ENCODE data around the gene SMTNL2. TPM values are rescaled to one million over a fixed set of nuclear protein-coding genes. Genes with fewer than 3 reads are reported as not detected.

SMTNL2 gene
- total and polyA plus RNA-seq, 2 donors (not counting 1 experiment from before 2014, with no cell fraction given) = 0.17 to 0.99 TPM

- no peak for TF ChIP-seq CTCF (conservative IDR thresholded peaks at IDR 0.05 in 1 of 2, IDR thresholded peaks at IDR 0.05 in 1 of 2; ENCODE audit: low read depth in 1 of 2, low read length in 2 of 2)
- no peak for TF ChIP-seq EZH2 (IDR thresholded peaks at IDR 0.05; ENCODE audit: low read length, missing control alignments)
- Histone ChIP-seq H3K9ac (ENCODE audit: insufficient read depth, low read length) (no peak overlapping the region), H3K4me1 (ENCODE audit: control insufficient read depth, extremely low read depth, insufficient read depth, low read length) (no peaks in the 10 kb centered on the region), H3K4me2 (ENCODE audit: extremely low read depth, insufficient read depth, low read length) (no peak overlapping the region), H3K27ac (ENCODE audit: insufficient read depth, low read length) (no peak overlapping the region), H3K79me2 (ENCODE audit: control insufficient read depth, insufficient read depth, low read length) (no peaks in the 10 kb centered on the region), H3K36me3 (ENCODE audit: control insufficient read depth, insufficient read depth, low read length) (no peaks in the 10 kb centered on the region), H3K27me3 (ENCODE audit: control insufficient read depth, insufficient read depth, low read length) (peaks cover 28% of the 10 kb centered on the region), H3K9me3 (ENCODE audit: control insufficient read depth, insufficient read depth, low read depth, low read length) (no peaks in the 10 kb centered on the region), H2AFZ (ENCODE audit: low read length) (no peak overlapping the region), H3K4me3 (replicated peaks in 1 of 4; ENCODE audit: control extremely low read depth in 1 of 4, insufficient read depth in 1 of 4, low read depth in 3 of 4, low read length in 4 of 4) (no peak overlapping the region), H4K20me1 (ENCODE audit: control insufficient read depth, extremely low read depth, insufficient read depth, low read length) (no peaks in the 10 kb centered on the region)
- DNase-seq (ENCODE audit: low read depth in 2 of 2) = no peak
Measured at GRCh38 chr17:4587195-4587594, 2.9 kb downstream of the SMTNL2 start.

GRCh38 chr17:4587803-4588202 lies 3.5 kb downstream of the SMTNL2 start:
- Histone ChIP-seq H3K9me3 (ENCODE audit: control insufficient read depth, insufficient read depth, low read depth, low read length) (no peaks in the 10 kb centered on the region), H2AFZ (ENCODE audit: low read length) (no peak overlapping the region), H3K79me2 (ENCODE audit: control insufficient read depth, insufficient read depth, low read length) (no peaks in the 10 kb centered on the region), H3K27ac (ENCODE audit: insufficient read depth, low read length) (no peak overlapping the region), H3K4me1 (ENCODE audit: control insufficient read depth, extremely low read depth, insufficient read depth, low read length) (no peaks in the 10 kb centered on the region), H3K27me3 (ENCODE audit: control insufficient read depth, insufficient read depth, low read length) (peaks cover 26% of the 10 kb centered on the region), H4K20me1 (ENCODE audit: control insufficient read depth, extremely low read depth, insufficient read depth, low read length) (no peaks in the 10 kb centered on the region), H3K9ac (ENCODE audit: insufficient read depth, low read length) (no peak overlapping the region), H3K4me3 (replicated peaks in 1 of 4; ENCODE audit: control extremely low read depth in 1 of 4, insufficient read depth in 1 of 4, low read depth in 3 of 4, low read length in 4 of 4) (no peak overlapping the region), H3K4me2 (ENCODE audit: extremely low read depth, insufficient read depth, low read length) (no peak overlapping the region), H3K36me3 (ENCODE audit: control insufficient read depth, insufficient read depth, low read length) (no peaks in the 10 kb centered on the region)
- TF ChIP-seq CTCF (conservative IDR thresholded peaks at IDR 0.05 in 1 of 2, IDR thresholded peaks at IDR 0.05 in 1 of 2; ENCODE audit: low read depth in 1 of 2, low read length in 2 of 2) = no peak
- TF ChIP-seq EZH2 (IDR thresholded peaks at IDR 0.05; ENCODE audit: low read length, missing control alignments) = no peak
- no peak for DNase-seq (ENCODE audit: low read depth in 2 of 2)

- H3K4me1 ChIP-seq (ENCODE audit: control insufficient read depth, extremely low read depth, insufficient read depth, low read length) = no peaks in the 10 kb centered on the region
- no peaks in the 10 kb centered on the region for H3K36me3 ChIP-seq (ENCODE audit: control insufficient read depth, insufficient read depth, low read length)
- peaks cover 21% of the 10 kb centered on the region for H3K27me3 ChIP-seq (ENCODE audit: control insufficient read depth, insufficient read depth, low read length)
- H3K9me3 ChIP-seq (ENCODE audit: control insufficient read depth, insufficient read depth, low read depth, low read length) = no peaks in the 10 kb centered on the region
- H4K20me1 ChIP-seq (ENCODE audit: control insufficient read depth, extremely low read depth, insufficient read depth, low read length) = no peaks in the 10 kb centered on the region
- H3K4me2 ChIP-seq (ENCODE audit: extremely low read depth, insufficient read depth, low read length) = no peak overlapping the region
- no peak for DNase-seq (ENCODE audit: low read depth in 2 of 2)
- H2AFZ ChIP-seq (ENCODE audit: low read length) = no peak overlapping the region
- TF ChIP-seq CTCF (conservative IDR thresholded peaks at IDR 0.05 in 1 of 2, IDR thresholded peaks at IDR 0.05 in 1 of 2; ENCODE audit: low read depth in 1 of 2, low read length in 2 of 2) (no peak), EZH2 (IDR thresholded peaks at IDR 0.05; ENCODE audit: low read length, missing control alignments) (no peak)
- no peak overlapping the region for H3K27ac ChIP-seq (ENCODE audit: insufficient read depth, low read length)
- H3K79me2 ChIP-seq (ENCODE audit: control insufficient read depth, insufficient read depth, low read length) = no peaks in the 10 kb centered on the region
- H3K9ac ChIP-seq (ENCODE audit: insufficient read depth, low read length) = no peak overlapping the region
- no peak overlapping the region for H3K4me3 ChIP-seq (replicated peaks in 1 of 4; ENCODE audit: control extremely low read depth in 1 of 4, insufficient read depth in 1 of 4, low read depth in 3 of 4, low read length in 4 of 4)
Measured at GRCh38 chr17:4588391-4588790, 4.1 kb downstream of the SMTNL2 start.
